HG03354 (cell line): ENCODE data around the gene FOXN3.

ENCODE experiments used
- ATAC-seq: cut with Tn5 transposase; IDR thresholded peaks from one replicate; pipeline ENCODE4 v1.9.1; 2021; ENCODE audit warnings: mild to moderate bottlenecking; ENCODE audit not compliant: unreplicated experiment, poor library complexity, severe bottlenecking

Gene FOXN3

GRCh38 chr14:89347885-89348284 is 69.1 kb downstream of the FOXN3 start:
- ATAC-seq: no peak

DNA sequence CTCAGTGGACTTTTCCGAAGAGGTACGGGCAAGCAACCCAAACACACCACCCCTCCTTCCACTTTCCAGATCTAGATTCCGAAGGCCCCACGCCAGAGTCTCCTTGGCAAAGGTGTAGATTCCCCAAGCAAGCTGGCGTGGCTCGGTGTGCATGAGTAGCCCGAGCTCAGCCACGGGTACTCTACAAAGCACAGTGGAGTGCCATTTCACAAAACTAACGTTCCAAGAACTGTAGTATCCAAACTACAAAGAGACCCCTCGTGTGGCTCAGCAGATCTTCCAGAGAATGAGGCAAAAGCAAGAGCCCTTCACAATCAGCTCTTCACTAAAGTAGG is 72.1 kb downstream of the FOXN3 start:
- no peak for ATAC-seq

- ATAC-seq: no peak
These were observed 73.7 kb downstream of the FOXN3 start for GRCh38 chr14:89343356-89343755.

- ATAC-seq: no peak
These were observed 75.0 kb downstream of the FOXN3 start for GRCh38 chr14:89342049-89342448.

DNA sequence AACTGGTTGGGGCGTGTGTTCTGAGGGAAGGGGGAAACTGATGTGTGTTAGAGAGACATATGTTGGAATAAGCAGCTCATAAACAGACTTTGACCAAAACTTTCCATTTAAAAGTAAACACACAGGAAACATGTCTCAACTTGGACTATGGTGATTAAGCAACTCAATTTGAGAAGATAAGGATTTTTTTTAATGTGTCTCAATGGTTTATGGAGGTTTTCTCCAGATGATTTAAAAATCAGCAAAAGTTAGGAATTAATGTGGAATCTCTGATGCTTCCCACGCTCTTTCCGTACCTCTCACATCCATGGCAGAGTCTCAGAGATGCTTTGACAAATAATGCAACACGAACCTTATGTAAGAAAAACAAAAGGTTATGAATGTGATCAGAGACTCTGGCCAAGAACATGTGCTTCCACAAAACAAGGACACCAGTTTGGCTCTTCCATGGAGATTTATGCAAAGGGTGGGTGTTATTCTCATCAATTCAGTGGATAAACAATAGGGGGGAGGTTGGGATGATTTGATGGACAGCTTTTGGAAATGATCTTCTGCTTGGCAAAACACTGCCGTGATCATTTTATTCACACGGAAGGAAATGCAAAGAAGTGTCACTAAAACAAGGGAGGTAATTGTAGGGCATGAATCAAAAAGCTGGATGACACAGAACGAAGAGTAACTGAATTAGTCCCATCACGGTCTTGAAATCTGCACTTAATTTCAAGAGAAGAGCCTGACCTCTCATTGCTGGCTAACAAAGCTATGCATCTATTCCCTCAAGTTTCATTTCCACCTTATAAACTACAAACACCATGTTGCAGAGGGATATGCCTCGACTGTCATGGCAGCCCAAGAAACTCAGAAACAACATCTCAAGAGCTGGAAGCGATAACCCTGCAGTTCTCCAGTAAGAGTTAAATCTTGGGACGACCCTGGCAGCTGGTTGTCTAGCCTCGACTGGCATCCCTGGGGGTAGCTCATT is 76.5 kb downstream of the FOXN3 start:
- ATAC-seq: no peak

GRCh38 chr14:89339579-89339978 is 77.5 kb downstream of the FOXN3 start:
- ATAC-seq: no peak

- ATAC-seq: no peak
These were observed 77.9 kb downstream of the FOXN3 start for GRCh38 chr14:89339158-89339557.

GRCh38 chr14:89336338-89336737 is 80.7 kb downstream of the FOXN3 start:
- peak; percentile 49 for ATAC-seq

GRCh38 chr14:89332031-89332430 is 85.0 kb downstream of the FOXN3 start:
- no peak for ATAC-seq

DNA sequence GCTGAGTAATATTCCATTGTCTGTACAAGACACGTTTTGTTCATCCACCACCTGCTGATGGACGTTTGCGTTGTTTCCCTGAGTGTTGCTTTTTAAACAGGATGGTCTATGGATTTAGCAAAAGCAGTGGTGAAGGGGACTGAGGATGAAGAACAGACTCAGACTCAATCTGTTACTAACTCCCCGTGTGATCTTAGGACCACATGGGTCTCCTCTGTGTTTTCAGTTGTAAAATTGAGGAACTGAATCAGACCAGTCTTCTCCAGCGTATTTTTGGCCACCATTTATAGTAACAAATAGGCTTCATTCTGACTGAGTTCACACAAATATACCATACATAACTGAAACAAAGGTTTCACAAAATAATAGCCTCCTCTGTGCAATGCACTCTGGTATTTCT is 85.6 kb downstream of the FOXN3 start:
- ATAC-seq: peak; percentile 84

- no peak for ATAC-seq
These were observed 86.6 kb downstream of the FOXN3 start for GRCh38 chr14:89330236-89331002.

GRCh38 chr14:89327771-89328212 is 89.2 kb downstream of the FOXN3 start:
- no peak for ATAC-seq

DNA sequence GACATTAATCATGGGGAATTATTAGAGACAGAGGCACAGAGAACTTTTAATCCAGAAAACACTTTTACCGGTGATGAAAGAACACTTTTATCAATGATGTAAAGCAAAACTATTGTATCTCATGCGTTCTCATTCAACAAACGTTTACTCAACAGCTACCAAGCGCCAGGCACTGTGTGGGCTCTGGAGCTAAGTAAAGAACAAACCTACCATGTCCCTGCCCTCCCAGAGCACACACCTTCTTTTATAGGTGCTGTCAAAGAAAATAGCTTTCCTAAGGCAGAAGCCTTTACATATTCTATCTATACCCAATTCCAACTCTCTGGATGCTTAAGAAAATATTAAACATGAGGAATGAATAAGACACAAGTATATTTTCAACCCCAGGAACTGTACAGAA is 91.1 kb downstream of the FOXN3 start:
- no peak for ATAC-seq

GRCh38 chr14:89325299-89325883 is 91.6 kb downstream of the FOXN3 start:
- ATAC-seq: peak; percentile 53

- ATAC-seq: peak; percentile 74
These were observed 92.3 kb downstream of the FOXN3 start for GRCh38 chr14:89324501-89325298.

GRCh38 chr14:89320381-89321000 is 96.5 kb downstream of the FOXN3 start:
- no peak for ATAC-seq

DNA sequence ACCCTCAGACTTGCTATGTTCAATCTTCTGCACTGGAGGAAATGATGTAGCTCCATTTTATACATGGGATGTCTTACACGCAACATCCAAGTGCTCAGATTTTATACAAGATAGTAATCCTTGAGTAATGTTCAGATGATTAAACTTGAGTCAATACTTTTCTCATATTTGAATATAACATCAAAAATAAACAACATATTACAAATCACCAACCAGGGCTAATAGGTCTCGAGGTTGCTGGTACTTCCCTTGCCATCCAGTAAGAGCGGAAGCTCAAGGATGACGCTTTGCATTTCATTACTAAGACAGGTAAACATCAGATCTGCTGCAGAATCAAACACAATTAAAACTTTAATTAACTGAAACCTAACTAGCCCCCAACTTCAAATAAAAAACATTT is 97.3 kb downstream of the FOXN3 start:
- ATAC-seq: no peak

DNA sequence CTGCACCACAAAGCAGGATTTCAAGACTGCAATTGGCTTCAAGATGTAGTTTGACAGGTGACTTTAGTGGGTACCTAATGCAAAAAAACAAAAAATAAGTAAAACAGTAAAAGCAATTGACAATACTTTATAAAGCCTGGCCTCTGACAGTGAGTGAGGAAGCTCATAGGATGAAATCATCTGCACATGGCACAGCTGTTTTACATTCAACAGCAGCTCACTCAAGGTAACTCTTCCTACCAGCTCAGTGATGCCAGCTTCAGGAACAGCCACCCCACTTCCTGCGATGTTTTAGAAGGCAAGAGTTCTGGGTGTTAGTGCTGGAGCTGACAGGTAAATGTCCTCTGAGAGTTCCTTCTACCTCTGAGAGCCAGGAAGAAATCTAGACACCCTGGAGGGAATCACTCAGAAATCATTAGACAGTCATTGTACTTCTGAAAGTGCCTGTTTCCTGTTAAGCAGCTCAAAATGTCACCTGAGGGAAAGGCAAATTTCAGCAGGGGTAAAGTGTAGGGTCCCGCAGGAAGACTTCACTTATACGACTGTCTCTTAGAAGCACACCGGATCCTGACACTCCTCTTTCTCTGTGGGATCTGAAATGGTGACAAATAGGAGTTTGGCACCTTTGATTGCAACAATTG is 99.9 kb downstream of the FOXN3 start:
- ATAC-seq: peak; percentile 92
